DOHH2 (cell line): ENCODE results near the gene NRXN3.

Experiments
- H3F3A ChIP-seq: fragments of 200-600 bp; sonication (generic), shearing (Covaris generic); 2 replicates; pipeline ENCODE4 v1.6.0; 2016; ENCODE audit warnings: antibody characterized with exemption, mild to moderate bottlenecking; ENCODE audit not compliant: control insufficient read depth, insufficient read depth
- H3K27ac ChIP-seq: fragments of 200-600 bp; sonication (generic); 2 replicates; pipeline ENCODE4 v1.5.1; 2014; ENCODE audit warnings: low read depth, mild to moderate bottlenecking, low read length, moderate library complexity
- H3K27me3 ChIP-seq: fragments of 200-600 bp; sonication (generic); 2 replicates; pipeline ENCODE4 v1.6.1; 2014; ENCODE audit warnings: mild to moderate bottlenecking, low read length, mixed read lengths; ENCODE audit not compliant: control insufficient read depth
- H3K36me3 ChIP-seq: fragments of 200-600 bp; sonication (generic); 2 replicates; pipeline ENCODE4 v1.6.1; 2014; ENCODE audit warnings: mild to moderate bottlenecking, low read length, moderate library complexity, mixed read lengths; ENCODE audit not compliant: control insufficient read depth
- H3K4me1 ChIP-seq: fragments of 200-600 bp; sonication (generic); 2 replicates; pipeline ENCODE4 v1.6.1; 2014; ENCODE audit warnings: mild to moderate bottlenecking, low read length, mixed read lengths; ENCODE audit not compliant: control insufficient read depth
- H3K4me2 ChIP-seq: fragments of 200-600 bp; sonication (generic); 2 replicates; pipeline ENCODE4 v1.6.0; 2014; ENCODE audit warnings: mild to moderate bottlenecking, low read length, moderate library complexity
- H3K4me3 ChIP-seq: fragments of 200-600 bp; sonication (generic); 2 replicates; pipeline ENCODE4 v1.5.1; 2014; ENCODE audit warnings: mild to moderate bottlenecking, low read length, mixed read lengths
- H3K79me2 ChIP-seq: fragments of 200-600 bp; sonication (generic); 2 replicates; pipeline ENCODE4 v1.6.1; 2014; ENCODE audit warnings: mild to moderate bottlenecking, low read length, mixed read lengths; ENCODE audit not compliant: control insufficient read depth
- H3K9me2 ChIP-seq: fragments of 200-600 bp; sonication (generic); replicated peaks from 2 replicates; pipeline ENCODE4 v1.6.1; 2014; ENCODE audit warnings: mild to moderate bottlenecking, low read length, mixed read lengths; ENCODE audit not compliant: control insufficient read depth
- H3K9me3 ChIP-seq: fragments of 200-600 bp; sonication (generic); 2 replicates; pipeline ENCODE4 v1.6.1; 2014; ENCODE audit warnings: antibody characterized with exemption, low read length, mixed read lengths; ENCODE audit not compliant: control insufficient read depth, insufficient read depth
- H4K20me1 ChIP-seq: fragments of 200-600 bp; sonication (generic); 2 replicates; pipeline ENCODE4 v1.6.0; 2014; ENCODE audit warnings: low read depth, mild to moderate bottlenecking, antibody characterized with exemption, low read length, moderate library complexity; ENCODE audit not compliant: control insufficient read depth, insufficient read depth
- CTCF ChIP-seq: fragments of 200-600 bp; sonication (generic); IDR thresholded peaks from one replicate; pipeline ENCODE4 v1.5.1; 2014; ENCODE audit warnings: antibody characterized with exemption, mild to moderate bottlenecking, low read depth, low read length; ENCODE audit not compliant: poor library complexity, severe bottlenecking
- EZH2phosphoT487 ChIP-seq: fragments of 200-600 bp; sonication (generic); IDR thresholded peaks from 2 replicates; pipeline ENCODE4 v1.6.1; 2017; ENCODE audit warnings: borderline replicate concordance, mild to moderate bottlenecking, antibody characterized with exemption, low read length, moderate library complexity, mixed read lengths

NRXN3 gene

DNA sequence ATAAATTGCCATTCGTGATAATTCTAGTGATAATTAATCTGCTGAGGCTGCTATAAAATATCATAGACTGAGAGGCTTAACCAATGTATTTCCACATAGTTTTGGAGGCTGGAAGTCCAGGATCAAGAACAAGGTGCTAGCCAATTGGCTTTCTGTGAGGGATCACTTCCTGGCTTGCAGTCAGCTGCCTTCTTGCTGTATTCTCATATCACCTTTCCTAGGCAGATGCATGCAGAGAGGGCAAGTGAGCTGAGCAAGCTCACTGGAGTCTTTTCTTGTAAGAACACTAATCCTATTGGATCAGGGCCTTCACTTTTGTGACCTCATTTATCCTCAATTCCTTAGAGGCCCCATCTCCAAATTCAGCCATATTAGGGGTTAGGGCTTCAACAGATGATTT lies 1400.5 kb downstream of the NRXN3 start:
- H3K4me1 ChIP-seq: no peaks in the 10 kb centered on the region
- H3K4me3 ChIP-seq: no peak overlapping the region
- no peaks in the 10 kb centered on the region for H3F3A ChIP-seq
- no peaks in the 10 kb centered on the region for H3K9me3 ChIP-seq
- TF ChIP-seq EZH2phosphoT487 (no peak), CTCF (no peak)
- no peaks in the 10 kb centered on the region for H3K79me2 ChIP-seq
- H3K4me2 ChIP-seq: no peak overlapping the region
- H3K36me3 ChIP-seq: no peaks in the 10 kb centered on the region
- no peaks in the 10 kb centered on the region for H4K20me1 ChIP-seq
- H3K9me2 ChIP-seq: no peaks in the 10 kb centered on the region
- H3K27ac ChIP-seq: no peak overlapping the region
- no peaks in the 10 kb centered on the region for H3K27me3 ChIP-seq

DNA sequence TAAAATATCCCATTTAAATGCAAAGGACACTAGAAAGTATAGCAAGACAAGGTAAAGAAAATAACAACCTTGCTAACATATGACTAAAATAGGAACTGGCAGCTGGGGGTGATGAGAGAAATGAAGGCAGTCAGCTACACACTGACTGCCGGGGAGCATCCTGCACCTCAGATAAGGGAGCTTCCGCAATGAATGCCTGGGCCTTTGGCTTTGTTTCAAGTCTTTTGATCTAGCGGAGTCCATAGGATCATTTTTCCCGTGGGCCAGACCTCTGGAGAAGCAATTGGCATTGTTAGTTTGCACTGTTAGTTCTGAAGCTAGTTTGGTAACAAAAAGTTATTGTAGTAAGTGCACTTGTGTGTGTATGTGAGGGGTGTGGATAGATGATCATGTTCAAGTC lies 1401.2 kb downstream of the NRXN3 start:
- TF ChIP-seq CTCF (no peak), EZH2phosphoT487 (no peak)
- Histone ChIP-seq H3K27ac (no peak overlapping the region), H4K20me1 (no peaks in the 10 kb centered on the region), H3K4me2 (no peak overlapping the region), H3K9me3 (no peaks in the 10 kb centered on the region), H3K36me3 (no peaks in the 10 kb centered on the region), H3K79me2 (no peaks in the 10 kb centered on the region), H3K9me2 (no peaks in the 10 kb centered on the region), H3K4me3 (no peak overlapping the region), H3F3A (no peaks in the 10 kb centered on the region), H3K27me3 (no peaks in the 10 kb centered on the region), H3K4me1 (no peaks in the 10 kb centered on the region)

DNA sequence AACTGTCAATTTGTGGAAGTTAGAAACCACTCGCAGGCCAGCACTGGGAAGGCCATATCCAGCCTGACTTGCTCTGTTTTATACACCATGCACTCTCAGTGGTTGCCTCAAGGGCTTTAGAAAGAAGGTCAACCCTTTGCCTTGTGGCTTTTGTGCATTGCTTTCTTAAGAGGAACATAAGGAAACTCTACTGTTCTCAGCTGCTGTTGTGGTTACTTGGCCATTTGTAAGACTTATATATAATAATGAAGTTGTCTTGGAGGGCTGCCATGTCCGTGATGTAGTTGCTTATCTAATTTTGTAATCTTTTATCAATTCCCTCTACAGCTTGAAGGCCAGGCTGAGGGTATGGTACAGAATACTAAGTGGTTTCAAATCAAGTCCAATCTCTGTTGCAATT lies 1403.3 kb downstream of the NRXN3 start:
- no peak overlapping the region for H3K27ac ChIP-seq
- H3K4me3 ChIP-seq: no peak overlapping the region
- H3K79me2 ChIP-seq: no peaks in the 10 kb centered on the region
- no peaks in the 10 kb centered on the region for H3K9me2 ChIP-seq
- H3K9me3 ChIP-seq: no peaks in the 10 kb centered on the region
- H3K27me3 ChIP-seq: no peaks in the 10 kb centered on the region
- no peak overlapping the region for H3K4me2 ChIP-seq
- no peaks in the 10 kb centered on the region for H3K4me1 ChIP-seq
- no peaks in the 10 kb centered on the region for H3F3A ChIP-seq
- TF ChIP-seq EZH2phosphoT487: no peak
- TF ChIP-seq CTCF: no peak
- H4K20me1 ChIP-seq: no peaks in the 10 kb centered on the region
- no peaks in the 10 kb centered on the region for H3K36me3 ChIP-seq

GRCh38 chr14:79575032-79575431 lies 1404.9 kb downstream of the NRXN3 start:
- no peak overlapping the region for H3K27ac ChIP-seq
- H3F3A ChIP-seq: no peaks in the 10 kb centered on the region
- no peaks in the 10 kb centered on the region for H3K9me2 ChIP-seq
- H3K27me3 ChIP-seq: no peaks in the 10 kb centered on the region
- no peaks in the 10 kb centered on the region for H3K9me3 ChIP-seq
- H3K4me3 ChIP-seq: no peak overlapping the region
- no peak overlapping the region for H3K4me2 ChIP-seq
- H3K4me1 ChIP-seq: no peaks in the 10 kb centered on the region
- no peaks in the 10 kb centered on the region for H4K20me1 ChIP-seq
- H3K36me3 ChIP-seq: no peaks in the 10 kb centered on the region
- TF ChIP-seq EZH2phosphoT487 (no peak), CTCF (no peak)
- H3K79me2 ChIP-seq: no peaks in the 10 kb centered on the region
